Ovary (tissue), 10 donors: ENCODE measurements around the gene ZNF418. TPM values are rescaled to one million over a fixed set of nuclear protein-coding genes. Genes with fewer than 3 reads are reported as not detected.

Experiments used
- DNase-seq, 5 donors: peaks; one replicate each; pipeline ENCODE4 v3.0.0-alpha.2; 2019 to 2020
- H3K27ac ChIP-seq, 2 donors: fragments of 200-600 bp; one replicate each; pipeline versions ENCODE4 v1.5.1 to v1.8.0; 2019 to 2022
- H3K27me3 ChIP-seq: fragments of 200-600 bp; one replicate; pipeline ENCODE4 v1.8.0; 2022
- H3K36me3 ChIP-seq: fragments of 200-600 bp; sonication (generic); one replicate; pipeline ENCODE4 v1.5.1; 2019
- H3K4me1 ChIP-seq: one replicate; pipeline ENCODE4 v1.8.1; 2013; ENCODE audit warnings: mild to moderate bottlenecking, moderate library complexity; ENCODE audit not compliant: insufficient read depth
- H3K4me3 ChIP-seq: fragments of 200-600 bp; sonication (generic); one replicate; pipeline ENCODE4 v1.5.1; 2017
- H3K9me3 ChIP-seq, 2 donors: fragments of 200-600 bp in 1 of 2; sonication (generic) in 1 of 2; one replicate each; pipeline versions ENCODE4 v1.5.1 to v1.8.1; 2013 to 2019; ENCODE audit warnings: mild to moderate bottlenecking in 1 of 2, moderate library complexity in 1 of 2
- CTCF ChIP-seq, 3 donors: fragments of 450-650 bp in 2 of 3; fragments of 200-600 bp in 1 of 3; IDR thresholded peaks; one replicate each; pipeline versions ENCODE4 v1.5.1 to v1.8.0; 2016 to 2022; ENCODE audit warnings: antibody characterized with exemption in 3 of 3, mild to moderate bottlenecking in 1 of 3
- EP300 ChIP-seq: sonication (generic); formaldehyde crosslinking; IDR thresholded peaks from one replicate; pipeline ENCODE4 v1.6.1; 2017; ENCODE audit warnings: antibody characterized with exemption
- POLR2A ChIP-seq: fragments of 450-650 bp; IDR thresholded peaks from one replicate; pipeline ENCODE4 v1.6.1; 2017; ENCODE audit warnings: antibody characterized with exemption, mild to moderate bottlenecking, moderate library complexity
- WGBS, 3 donors: extraction: QIAGEN DNeasy Blood & Tissue Kit in 1 of 3; methylation state at CpG; one replicate each; pipeline versions ENCODE4 v1.1.5 to v1.1.7; 2013 to 2017; 5-methylcytosine and 5-hydroxymethylcytosine counted together
- intact Hi-C, 4 donors: fragments of 100-400 bp; cut with DNase I; formaldehyde crosslinking; loops; one replicate each; pipeline versions ENCODE4 v1.11.0 to v1.15.1; 2022 to 2023
- long read RNA-seq, 3 donors: library from polyadenylated mRNA in 2 of 3; unstranded in 2 of 3; transcript quantifications; one replicate each; pipeline ENCODE4 v2.0.0 and lab custom pipeline, GENCODE V29; 2021 to 2026
- polyA plus RNA-seq, 2 donors: library from polyadenylated mRNA; stranded (reverse); fragments of 200-250 nt in 1 of 2; fragments of 350-450 nt in 1 of 2; fragmentation: Illumina TruSeq in 1 of 2; extraction: RNeasy Lipid Tissue Mini Kit (QIAGEN cat#74804) in 1 of 2; gene quantifications; one replicate each; pipeline ENCODE4 v1.2.3, GENCODE V29; 2013 to 2014
- total RNA-seq, 7 donors: library from RNA; depleted of rRNA in 2 of 7; stranded (reverse); fragments of >200 nt in 2 of 7; fragmentation: NEBNext Ultra II Directional in 3 of 7; extraction: Animal tissue kit (Norgen Biotek cat#: 25700) in 3 of 7; gene quantifications; one replicate each; pipeline versions ENCODE4 v1.1.0 to v1.2.4, GENCODE V29; 2016 to 2023
- donor health status: DM: no; HTN: no; CAD: no; lungs with moderate emphysema.
- donor health status: DM: no; HTN: no; CAD: no.
- donor health status: Bipolar disorder and iron deficiency.
- donor health status: DM: yes; HTN: yes; CAD: no.
- donor health status: DM: no; HTN: no; CAD: no.
- donor health status: DM: yes; HTN: yes; CAD: no.

Gene ZNF418
- total RNA-seq (10 to 100 TPM in 4 of 7 donors, 1 to 10 TPM in 3; 4.4 to 13.6 (median 10.5) TPM), polyA plus RNA-seq (1 to 10 TPM; 3.4 to 4.8 TPM)
- long read RNA-seq, donor 1, partial matches to known transcripts, result 1 of 8 reads
- long read RNA-seq, donor 1, other reads (novel, unspliced or antisense), result 5 of 8 reads
- long read RNA-seq, donor 2, result 0 reads
- long read RNA-seq, donor 3, partial matches to known transcripts, result 0 of 6 reads
- long read RNA-seq, donor 3, other reads (novel, unspliced or antisense), result 5 of 6 reads

GRCh38 chr19:57934820-57935665, at the start of gene ZNF418:
TSS of gene ZNF418 (minus strand) at chr19:57935402. CDS start at chr19:57933822, 1,580 bp downstream.
- intact Hi-C loops, result no loop called here

GRCh38 chr19:57978586-57979289, 43.5 kb upstream of the ZNF418 start:
- WGBS, 3 donors, result 95 to 100% (median 100%) methylated on average over 3 of the region's 3 CpGs
- Histone ChIP-seq H3K27ac (no peak overlapping the region), H3K4me1 (no peaks in the 10 kb centered on the region), H3K9me3 (peaks cover 56 to 76% of the 10 kb centered on the region in 2 donors), H3K4me3 (no peak overlapping the region), H3K36me3 (peaks cover 30% of the 10 kb centered on the region), H3K27me3 (no peaks in the 10 kb centered on the region)
- intact Hi-C loops, result no loop called here
- no peak for TF ChIP-seq EP300
- TF ChIP-seq CTCF (IDR thresholded peaks at IDR 0.05), result no peak
- no peak for TF ChIP-seq POLR2A
- DNase-seq, result no peak

More at GRCh38 chr19:57934820-57935665, at the start of gene ZNF418:
- WGBS, 3 donors, result 2 to 4% (median 2%) methylated on average over 36 to 54 of the region's 54 CpGs
- peak; percentile 54 to 67 (median 57) for DNase-seq
- Histone ChIP-seq H3K27ac (no peak within 1 kb of the TSS), H3K9me3 (peaks cover 11 to 33% of the 10 kb centered on the region in 2 donors), H3K4me1 (no peaks in the 10 kb centered on the region), H3K36me3 (no peaks in the 10 kb centered on the region), H3K27me3 (no peaks in the 10 kb centered on the region), H3K4me3 (peak within 1 kb of the TSS; percentile 46)
- TF ChIP-seq CTCF (IDR thresholded peaks at IDR 0.05) (no peak), POLR2A (no peak), EP300 (no peak)

GRCh38 chr19:57974434-57974833, 39.2 kb upstream of the ZNF418 start, which contains the start of gene C19orf18:
TSS of gene C19orf18 (minus strand) at chr19:57974534. CDS start at chr19:57974432, 102 bp downstream.
- peaks cover 25 to 60% of the 10 kb centered on the region in 2 donors for H3K9me3 ChIP-seq
- no peaks in the 10 kb centered on the region for H3K27me3 ChIP-seq
- H3K4me3 ChIP-seq, result no peak within 1 kb of the TSS
- intact Hi-C loops, result no loop called here
- TF ChIP-seq CTCF (IDR thresholded peaks at IDR 0.05) (no peak), EP300 (no peak), POLR2A (no peak)
- no peaks in the 10 kb centered on the region for H3K36me3 ChIP-seq
- WGBS, 3 donors, result 77 to 95% (median 92%) methylated on average over 4 of the region's 4 CpGs
- DNase-seq, result no peak
- no peaks in the 10 kb centered on the region for H3K4me1 ChIP-seq
- H3K27ac ChIP-seq, result no peak within 1 kb of the TSS

- Histone ChIP-seq H3K27ac (no peak overlapping the region), H3K4me3 (no peak overlapping the region), H3K4me1 (no peaks in the 10 kb centered on the region), H3K9me3 (peaks cover 0 to 37% of the 10 kb centered on the region in 2 donors), H3K36me3 (no peaks in the 10 kb centered on the region), H3K27me3 (no peaks in the 10 kb centered on the region)
- no peak for TF ChIP-seq EP300
- no peak for TF ChIP-seq POLR2A
- TF ChIP-seq CTCF (IDR thresholded peaks at IDR 0.05), result no peak
- no peak for DNase-seq
- intact Hi-C loops, result no loop called here
- 80 to 93% (median 88%) methylated on average over 8 of the region's 8 CpGs for WGBS, 3 donors
Observed at GRCh38 chr19:57964761-57965160, 29.6 kb upstream of the ZNF418 start.
